H1 (cell line): ENCODE data around the gene MYO18A. TPM values are rescaled to one million over a fixed set of nuclear protein-coding genes. Genes with fewer than 3 reads are reported as not detected.

Source experiments
- CTCF ChIA-PET: fragments of 300-600 bp; sonication (Branson Sonifier 250); formaldehyde crosslinking; loops from one replicate; lab custom pipeline; 2021; ENCODE audit not compliant: partially characterized antibody; lab: Charles Lee
- POLR2A ChIA-PET: fragments of 300-600 bp; sonication (Branson Sonifier 250); formaldehyde crosslinking; loops from one replicate; lab custom pipeline; 2021; ENCODE audit warnings: inconsistent platforms; ENCODE audit not compliant: partially characterized antibody; lab: Charles Lee
- DNase-seq, 2 experiments: peaks; one replicate each; pipeline versions ENCODE4 v3.0.0 to v3.0.0-alpha.2; 2010 to 2022; ENCODE audit warnings: low spot score in 2 of 2, low read depth in 1 of 2, mixed read lengths in 1 of 2
- FAIRE-seq: peaks from 2 replicates; lab custom pipeline; 2011; peaks lifted over from hg19 to GRCh38; lab: Jason Lieb, UNC
- H2AFZ ChIP-seq: 2 replicates; pipeline ENCODE4 v1.8.1; 2012; ENCODE audit warnings: low read length, inconsistent platforms
- H2AK5ac ChIP-seq: 2 replicates; pipeline ENCODE4 v1.6.1; 2013; ENCODE audit warnings: low read depth, low read length
- H2BK120ac ChIP-seq: replicated peaks from 2 replicates; pipeline ENCODE3; 2013; ENCODE audit warnings: low read depth, low read length, inconsistent platforms
- H2BK12ac ChIP-seq: 2 replicates; pipeline ENCODE4 v1.6.1; 2013; ENCODE audit warnings: low read depth, low read length
- H2BK15ac ChIP-seq: 2 replicates; pipeline ENCODE4 v1.6.1; 2013; ENCODE audit warnings: low read length
- H2BK20ac ChIP-seq: 2 replicates; pipeline ENCODE4 v1.6.1; 2013; ENCODE audit warnings: low read length
- H2BK5ac ChIP-seq: 2 replicates; pipeline ENCODE4 v1.6.1; 2013; ENCODE audit warnings: low read depth, low read length
- H3K14ac ChIP-seq: 2 replicates; pipeline ENCODE4 v1.6.1; 2013; ENCODE audit warnings: inconsistent platforms; ENCODE audit not compliant: insufficient read length
- H3K18ac ChIP-seq: 2 replicates; pipeline ENCODE4 v1.6.1; 2013; ENCODE audit warnings: low read length; ENCODE audit errors: extremely low read depth
- H3K23ac ChIP-seq: 2 replicates; pipeline ENCODE4 v1.6.1; 2013; ENCODE audit warnings: inconsistent platforms; ENCODE audit not compliant: insufficient read length
- H3K23me2 ChIP-seq: 2 replicates; pipeline ENCODE4 v1.6.1; 2013; ENCODE audit warnings: low read depth, low read length
- H3K27ac ChIP-seq: 2 replicates; pipeline ENCODE4 v1.6.1; 2011; ENCODE audit warnings: low read depth, low read length, inconsistent platforms
- H3K27me3 ChIP-seq, 4 experiments: replicated peaks in 1 of 4; 1 replicate in 1 of 4; 2 replicates in 3 of 4; pipeline versions ENCODE4 v1.6.1 to v1.8.1; 2011 to 2013; ENCODE audit warnings: low read length in 3 of 4, mild to moderate bottlenecking in 3 of 4, inconsistent platforms in 2 of 4, mixed read lengths in 2 of 4, moderate library complexity in 1 of 4; ENCODE audit not compliant: control insufficient read depth in 3 of 4, insufficient read depth in 3 of 4; ENCODE audit errors: extremely low read depth in 1 of 4
- H3K36me3 ChIP-seq, 4 experiments: 2 replicates each; pipeline versions ENCODE4 v1.6.1 to v1.8.1; 2011 to 2013; ENCODE audit warnings: mild to moderate bottlenecking in 4 of 4, low read length in 3 of 4, moderate library complexity in 2 of 4, control low read depth in 1 of 4, inconsistent platforms in 1 of 4; ENCODE audit not compliant: insufficient read depth in 4 of 4, control insufficient read depth in 2 of 4
- H3K4ac ChIP-seq: replicated peaks from 2 replicates; pipeline ENCODE3; 2013; ENCODE audit warnings: low read length, low read depth, mixed read lengths, inconsistent platforms; ENCODE audit not compliant: insufficient read length
- H3K4me1 ChIP-seq, 4 experiments: replicated peaks in 1 of 4; 1 replicate in 1 of 4; 2 replicates in 3 of 4; pipeline versions ENCODE4 v1.6.1 to v1.8.1; 2011 to 2013; ENCODE audit warnings: low read length in 3 of 4, inconsistent platforms in 2 of 4, mixed read lengths in 1 of 4; ENCODE audit not compliant: insufficient read depth in 4 of 4, control insufficient read depth in 3 of 4
- H3K4me2 ChIP-seq, 2 experiments: 2 replicates each; pipeline versions ENCODE4 v1.6.1 to v1.8.1; 2011 to 2013; ENCODE audit warnings: low read depth in 2 of 2, low read length in 2 of 2, control low read depth in 1 of 2, inconsistent platforms in 1 of 2, mild to moderate bottlenecking in 1 of 2; ENCODE audit not compliant: insufficient read depth in 1 of 2
- H3K4me3 ChIP-seq, 4 experiments: fragments of 200-600, 300-600 bp in 1 of 4; sonication (generic), shearing (Covaris generic), sonication (Bioruptor Twin) in 1 of 4; 2 replicates each; pipeline versions ENCODE4 v1.5.1 to v1.8.1; 2011 to 2016; ENCODE audit warnings: low read length in 4 of 4, low read depth in 3 of 4, control low read depth in 2 of 4, inconsistent platforms in 2 of 4, mild to moderate bottlenecking in 2 of 4, mixed read lengths in 1 of 4, moderate library complexity in 1 of 4; ENCODE audit not compliant: insufficient read depth in 2 of 4; ENCODE audit errors: extremely low read depth in 1 of 4
- H3K56ac ChIP-seq: replicated peaks from 2 replicates; pipeline ENCODE3; 2013; ENCODE audit warnings: low read depth, mild to moderate bottlenecking, mixed read lengths, low read length, inconsistent platforms; ENCODE audit not compliant: insufficient read length
- H3K79me1 ChIP-seq: 2 replicates; pipeline ENCODE4 v1.6.1; 2013; ENCODE audit warnings: low read depth, low read length, control low read depth
- H3K79me2 ChIP-seq, 2 experiments: 2 replicates each; pipeline versions ENCODE4 v1.6.1 to v1.8.1; 2012 to 2013; ENCODE audit warnings: low read length in 2 of 2, mild to moderate bottlenecking in 2 of 2, inconsistent platforms in 1 of 2; ENCODE audit not compliant: insufficient read depth in 2 of 2, control insufficient read depth in 1 of 2
- H3K9ac ChIP-seq, 4 experiments: replicated peaks in 1 of 4; 1 replicate in 1 of 4; 2 replicates in 3 of 4; pipeline versions ENCODE4 v1.6.1 to v1.8.1; 2011 to 2013; ENCODE audit warnings: low read depth in 3 of 4, low read length in 3 of 4, control low read depth in 2 of 4, mild to moderate bottlenecking in 2 of 4, moderate library complexity in 2 of 4, inconsistent platforms in 1 of 4; ENCODE audit errors: extremely low read depth in 1 of 4
- H3K9me3 ChIP-seq, 2 experiments: 2 replicates each; pipeline versions ENCODE4 v1.6.1 to v1.8.1; 2012 to 2013; ENCODE audit warnings: mild to moderate bottlenecking in 2 of 2, moderate library complexity in 2 of 2, control low read depth in 1 of 2, inconsistent platforms in 1 of 2, low read depth in 1 of 2, low read length in 1 of 2, mixed read lengths in 1 of 2; ENCODE audit not compliant: insufficient read depth in 2 of 2
- H4K20me1 ChIP-seq, 2 experiments: replicated peaks in 1 of 2; 2 replicates each; pipeline versions ENCODE3 to v1.8.1; 2011 to 2013; ENCODE audit warnings: inconsistent platforms in 2 of 2, low read length in 2 of 2, mild to moderate bottlenecking in 1 of 2; ENCODE audit not compliant: insufficient read depth in 2 of 2, control insufficient read depth in 1 of 2
- H4K5ac ChIP-seq: 2 replicates; pipeline ENCODE4 v1.6.1; 2013; ENCODE audit warnings: low read length, low read depth, mixed read lengths, inconsistent platforms; ENCODE audit not compliant: insufficient read length
- H4K8ac ChIP-seq: 2 replicates; pipeline ENCODE4 v1.8.0; 2013; ENCODE audit warnings: mild to moderate bottlenecking, moderate library complexity, low read length, inconsistent platforms; ENCODE audit not compliant: insufficient read depth; ENCODE audit errors: extremely low read depth
- H4K91ac ChIP-seq: replicated peaks from 2 replicates; pipeline ENCODE3; 2013; ENCODE audit warnings: low read length, mixed read lengths, inconsistent platforms; ENCODE audit not compliant: insufficient read length
- CBX8 ChIP-seq: fragments of 300-800, 300-1000 bp; sonication (generic); IDR thresholded peaks from 2 replicates; pipeline ENCODE4 v1.7.1; 2016; ENCODE audit warnings: low read depth, low read length, borderline replicate concordance
- EZH2 ChIP-seq: fragments of 200-600 bp; sonication (generic); IDR thresholded peaks from 2 replicates; pipeline ENCODE4 v1.7.1; 2012; ENCODE audit warnings: low read depth, mild to moderate bottlenecking, moderate library complexity, low read length, inconsistent platforms; ENCODE audit not compliant: severe bottlenecking
- FOSL1 ChIP-seq: IDR thresholded peaks from 2 replicates; pipeline ENCODE4 v1.6.1; 2011; ENCODE audit warnings: mild to moderate bottlenecking, low read depth, low read length, moderate library complexity; ENCODE audit not compliant: insufficient read depth
- GTF2F1 ChIP-seq: IDR thresholded peaks from 2 replicates; pipeline ENCODE4 v1.6.1; 2012; ENCODE audit warnings: low read depth, low read length, improper control_type of control experiment, borderline replicate concordance
- HDAC2 ChIP-seq, 2 experiments: fragments of 300-600 bp in 1 of 2; sonication (generic) in 1 of 2; IDR thresholded peaks; 2 replicates each; pipeline ENCODE4 v1.6.1; 2011 to 2012; ENCODE audit warnings: low read depth in 2 of 2, low read length in 2 of 2, mild to moderate bottlenecking in 2 of 2, moderate library complexity in 2 of 2, borderline replicate concordance in 1 of 2, inconsistent platforms in 1 of 2
- JUND ChIP-seq: IDR thresholded peaks from 2 replicates; pipeline ENCODE4 v1.6.1; 2011; ENCODE audit warnings: mild to moderate bottlenecking, improper control_type of control experiment, low read length
- RNF2 ChIP-seq: fragments of 200-900, 300-1000 bp; sonication (generic); IDR thresholded peaks from 2 replicates; pipeline ENCODE4 v1.7.1; 2016; ENCODE audit warnings: borderline replicate concordance, low read depth, mild to moderate bottlenecking, antibody characterized with exemption, low read length; ENCODE audit not compliant: poor library complexity, severe bottlenecking; ENCODE audit errors: missing control alignments
- SRF ChIP-seq: IDR thresholded peaks from 2 replicates; pipeline ENCODE4 v1.6.1; 2011; ENCODE audit warnings: mild to moderate bottlenecking, low read depth, low read length, moderate library complexity
- SUZ12 ChIP-seq: fragments of 200-600 bp; sonication (generic); IDR thresholded peaks from 2 replicates; pipeline ENCODE4 v1.6.1; 2012; ENCODE audit warnings: mild to moderate bottlenecking, inconsistent platforms, low read length, moderate library complexity, mixed read lengths
- YY1 ChIP-seq: IDR thresholded peaks from 2 replicates; pipeline ENCODE4 v1.6.1; 2011; ENCODE audit warnings: low read depth, mild to moderate bottlenecking, low read length
- WGBS, 2 experiments: shearing (Covaris generic) in 1 of 2; methylation state at CpG; one replicate each; pipeline versions ENCODE4 v1.1.6 to v1.1.7; 2013 to 2015; ENCODE audit warnings: low lambda C conversion rate in 2 of 2, mixed read lengths in 2 of 2, inconsistent platforms in 1 of 2, low coverage in 1 of 2, missing lambda C conversion rate in 1 of 2; ENCODE audit not compliant: insufficient replicate concordance in 2 of 2, insufficient coverage in 1 of 2, insufficient read length in 1 of 2; ENCODE audit errors: extremely low coverage in 1 of 2, missing lambda C conversion rate in 1 of 2; 5-methylcytosine and 5-hydroxymethylcytosine counted together
- polyA plus RNA-seq, 7 experiments: library from polyadenylated mRNA; depleted of rRNA in 3 of 7; stranded (reverse) in 5 of 7; unstranded in 2 of 7; fragments of >200 nt in 5 of 7; fragments of 200-250 nt in 2 of 7; gene quantifications; 1 replicate in 5 of 7; 2 replicates in 1 of 7; 4 replicates in 1 of 7; pipeline versions ENCODE4 v1.2.1 to v1.2.3, GENCODE V29; 2011 to 2013; ENCODE audit warnings: missing spikeins in 2 of 7, mixed read lengths in 2 of 7
- total RNA-seq: library from RNA; stranded (reverse); fragmentation: NEBNext Ultra II Directional; extraction: Animal tissue kit (Norgen Biotek cat#: 25700); gene quantifications from 2 replicates; pipeline ENCODE4 v1.2.1, GENCODE V29; 2021
- TF ChIP-seq, protein P1 (sequence below): IDR thresholded peaks from 2 replicates; pipeline ENCODE4 v1.6.1; 2011; ENCODE audit warnings: low read depth, mild to moderate bottlenecking, low read length; ENCODE audit not compliant: insufficient read depth
- TF ChIP-seq, protein P2 (sequence below): IDR thresholded peaks from 2 replicates; pipeline ENCODE4 v1.6.1; 2012; ENCODE audit warnings: inconsistent platforms

MYO18A gene
- total and polyA plus RNA-seq, 2 of the 8 experiments (the other 6 are each of a cell fraction or from before 2014, with no cell fraction given), result 7.6 to 43.8 TPM

DNA sequence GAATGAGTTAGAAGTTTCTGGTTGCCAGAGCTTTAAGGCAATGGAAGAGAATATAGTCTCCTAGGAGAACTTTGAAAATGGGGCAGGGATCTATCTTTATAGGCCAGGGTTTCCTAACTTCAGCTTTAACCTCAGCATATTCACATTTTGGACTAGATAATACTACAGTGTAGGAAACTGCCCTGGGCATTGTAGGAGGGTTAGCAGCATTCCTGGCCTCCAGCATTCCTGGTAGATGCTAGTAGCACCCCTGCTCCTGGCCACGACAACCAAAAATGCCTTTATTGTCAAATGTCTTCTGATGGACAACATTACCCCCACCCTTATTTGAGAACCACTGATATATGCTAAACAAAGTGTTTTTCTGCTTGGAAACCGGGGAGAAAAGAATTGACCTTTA is 27.8 kb upstream of the MYO18A start:
- H2BK15ac ChIP-seq, result no peak overlapping the region
- H3K23ac ChIP-seq, result no peak overlapping the region
- H3K56ac ChIP-seq, result no peak overlapping the region
- no peak overlapping the region for H3K18ac ChIP-seq
- H2AK5ac ChIP-seq, result no peak overlapping the region
- H3K27ac ChIP-seq, result no peak overlapping the region
- no peak overlapping the region for H4K5ac ChIP-seq
- H4K91ac ChIP-seq, result no peak overlapping the region
- no peaks in the 10 kb centered on the region for H3K36me3 ChIP-seq
- H3K9ac ChIP-seq, result no peak overlapping the region
- H2BK12ac ChIP-seq, result no peak overlapping the region
- no peaks in the 10 kb centered on the region for H3K27me3 ChIP-seq
- H4K8ac ChIP-seq, result no peak overlapping the region
- no peak overlapping the region for H3K4me2 ChIP-seq
- H4K20me1 ChIP-seq, result no peaks in the 10 kb centered on the region
- H3K79me1 ChIP-seq, result no peaks in the 10 kb centered on the region
- WGBS, 2 experiments, result 90% methylated on average over 2 of the region's 2 CpGs; no CpG with 5 or more reads in 1 of the 2 experiments
- no peak overlapping the region for H2BK20ac ChIP-seq
- H3K79me2 ChIP-seq, result no peaks in the 10 kb centered on the region
- POLR2A ChIA-PET, result interaction anchor here (0.9 kb wide), 3 partner anchors 12 to 52 kb away, joined by 3 read pairs; no protein-coding TSS in a partner anchor
- no peaks in the 10 kb centered on the region for H3K23me2 ChIP-seq
- no peak overlapping the region for H3K4me3 ChIP-seq
- H3K14ac ChIP-seq, result no peak overlapping the region
- DNase-seq, result no peak
- CTCF ChIA-PET, result interaction anchor here (0.9 to 18.3 kb wide), 6 partner anchors 11 to 84 kb away, joined by 3 to 333 read pairs (median 7); partner anchors contain the start of gene MYO18A
- no peak overlapping the region for H3K4ac ChIP-seq
- H2BK5ac ChIP-seq, result no peak overlapping the region
- no peak overlapping the region for H2AFZ ChIP-seq
- no peak for FAIRE-seq
- H2BK120ac ChIP-seq, result no peak overlapping the region
- H3K9me3 ChIP-seq, result no peaks in the 10 kb centered on the region
- H3K4me1 ChIP-seq, result peaks cover 0 to 7% (median 3%) of the 10 kb centered on the region in 4 experiments; a peak in 6 of 7 replicates
- TF ChIP-seq SRF (no peak), RNF2 (no peak), CBX8 (no peak), FOSL1 (no peak), GTF2F1 (no peak), HDAC2 (IDR thresholded peaks at IDR 0.05; ENCODE audit: borderline replicate concordance in 1 of 2, low read depth in 2 of 2, low read length in 2 of 2) (no peak), YY1 (no peak), SUZ12 (no peak), EZH2 (no peak), JUND (no peak)
- TF ChIP-seq, protein P1, sequence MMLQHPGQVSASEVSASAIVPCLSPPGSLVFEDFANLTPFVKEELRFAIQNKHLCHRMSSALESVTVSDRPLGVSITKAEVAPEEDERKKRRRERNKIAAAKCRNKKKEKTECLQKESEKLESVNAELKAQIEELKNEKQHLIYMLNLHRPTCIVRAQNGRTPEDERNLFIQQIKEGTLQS, result no peak
- TF ChIP-seq, protein P2, sequence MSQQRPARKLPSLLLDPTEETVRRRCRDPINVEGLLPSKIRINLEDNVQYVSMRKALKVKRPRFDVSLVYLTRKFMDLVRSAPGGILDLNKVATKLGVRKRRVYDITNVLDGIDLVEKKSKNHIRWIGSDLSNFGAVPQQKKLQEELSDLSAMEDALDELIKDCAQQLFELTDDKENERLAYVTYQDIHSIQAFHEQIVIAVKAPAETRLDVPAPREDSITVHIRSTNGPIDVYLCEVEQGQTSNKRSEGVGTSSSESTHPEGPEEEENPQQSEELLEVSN, result no peak
